ENCODE results near the gene NOL6. TPM values are rescaled to one million over a fixed set of nuclear protein-coding genes. Genes with fewer than 3 reads are reported as not detected.

Gene NOL6
- total RNA-seq, 4 donors from 2014 or later = 8.9 to 29.1 (median 12.7) TPM

DNA sequence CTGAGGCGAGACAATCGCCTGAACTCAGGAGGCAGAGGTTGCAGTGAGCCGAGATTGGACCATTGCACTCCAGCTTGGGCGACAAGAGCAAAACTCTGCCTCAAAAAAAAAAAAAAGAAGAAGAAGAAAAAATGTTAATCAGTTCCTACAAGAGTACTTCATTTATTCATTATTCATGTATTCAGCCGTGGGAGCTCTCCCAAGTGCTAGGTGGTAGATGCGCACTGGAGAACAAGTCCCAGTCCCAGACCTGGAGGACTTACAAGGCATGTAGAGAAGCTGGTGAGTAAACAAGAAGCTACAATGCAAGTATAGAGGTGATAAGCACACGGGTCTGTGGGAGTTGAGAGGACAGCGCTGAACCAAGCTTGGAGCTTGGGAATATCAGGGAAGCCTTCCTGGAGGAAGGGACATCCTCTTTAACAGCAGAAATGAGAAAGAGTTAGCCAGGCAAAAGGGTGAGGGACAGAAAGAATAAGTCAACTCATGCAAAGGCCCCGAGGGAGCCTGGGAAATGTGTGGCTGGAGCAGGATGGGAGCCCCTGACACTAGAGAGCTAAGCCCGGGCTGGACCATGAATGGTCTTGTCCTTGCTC lies 53.9 kb downstream of the NOL6 start:
- no peaks in the 10 kb centered on the region for H3K36me3 ChIP-seq
- WGBS, 2 donors (ENCODE audit: low coverage in 1 of 2) = 77 to 87% methylated on average over 9 to 10 of the region's 10 CpGs
- peaks cover 7 to 30% (median 17%) of the 10 kb centered on the region in 4 donors for H3K4me1 ChIP-seq
- in situ Hi-C loops (cut with MboI; ENCODE audit: low pct_ligation_motif_present in 1 of 4, low pct_unique_long_range_greater_than_20kb in 1 of 4, low sequenced_read_pairs in 3 of 4) (loop anchor here in 1 of 4 donors (5.0 kb wide), 1 partner anchor 42 kb away; no protein-coding TSS in a partner anchor), intact Hi-C loops (cut with DNase I; ENCODE audit: low total_unique reads) (loop anchor here (5.0 kb wide), 1 partner anchor 43 kb away; no protein-coding TSS in a partner anchor)
- H3K4me3 ChIP-seq = no peak overlapping the region
- H3K9me3 ChIP-seq = no peaks in the 10 kb centered on the region
- H3K27ac ChIP-seq = no peak overlapping the region
- no peaks in the 10 kb centered on the region for H3K27me3 ChIP-seq
- no peak for DNase-seq
- TF ChIP-seq POLR2AphosphoS5 (IDR thresholded peaks at IDR 0.05) = no peak
- TF ChIP-seq CTCF (IDR thresholded peaks at IDR 0.05) = no peak
- no peak for TF ChIP-seq EP300 (IDR thresholded peaks at IDR 0.05; ENCODE audit: low read depth)
- no peak for TF ChIP-seq POLR2A (IDR thresholded peaks at IDR 0.05)

DNA sequence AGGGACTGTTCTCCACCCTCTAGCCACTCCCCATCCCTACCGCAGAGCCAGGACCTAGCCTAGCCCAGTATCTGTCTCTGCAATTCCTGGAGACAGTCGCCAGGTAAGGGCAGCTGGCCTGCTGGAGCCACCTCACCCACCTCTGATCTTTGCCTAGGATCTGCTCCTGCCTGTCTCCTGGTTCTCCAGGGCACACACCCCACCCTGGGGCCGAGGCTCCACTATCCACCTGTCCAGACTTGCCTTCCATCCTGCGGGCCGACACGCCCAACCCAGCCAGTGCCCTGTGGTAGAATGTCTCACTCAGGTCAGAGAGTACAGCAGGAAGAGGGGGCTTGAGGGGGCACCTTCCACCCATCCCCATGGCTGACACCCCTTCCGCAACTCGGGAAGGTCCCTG lies 55.6 kb downstream of the NOL6 start:
- in situ Hi-C loops (cut with MboI; ENCODE audit: low pct_ligation_motif_present in 1 of 4, low pct_unique_long_range_greater_than_20kb in 1 of 4, low sequenced_read_pairs in 3 of 4) (loop anchor here in 1 of 4 donors (5.0 kb wide), 1 partner anchor 44 kb away; no protein-coding TSS in a partner anchor), intact Hi-C loops (cut with DNase I; ENCODE audit: low total_unique reads) (loop anchor here (5.0 kb wide), 1 partner anchor 41 kb away; no protein-coding TSS in a partner anchor)
- Histone ChIP-seq H3K4me1 (peaks cover 7 to 38% (median 21%) of the 10 kb centered on the region in 4 donors), H3K27ac (peak overlapping the region in 2 of 4 donors; percentile 22 to 60), H3K9me3 (no peaks in the 10 kb centered on the region), H3K4me3 (no peak overlapping the region), H3K27me3 (no peaks in the 10 kb centered on the region), H3K36me3 (no peaks in the 10 kb centered on the region)
- WGBS, 2 donors (ENCODE audit: low coverage in 1 of 2) = 81% methylated on average over 8 of the region's 8 CpGs; no CpG with 5 or more reads in 1 of the 2 donors
- peak; percentile 38 for DNase-seq
- TF ChIP-seq POLR2A (IDR thresholded peaks at IDR 0.05) (no peak), POLR2AphosphoS5 (IDR thresholded peaks at IDR 0.05) (no peak), CTCF (IDR thresholded peaks at IDR 0.05) (no peak), EP300 (IDR thresholded peaks at IDR 0.05; ENCODE audit: low read depth) (no peak)

DNA sequence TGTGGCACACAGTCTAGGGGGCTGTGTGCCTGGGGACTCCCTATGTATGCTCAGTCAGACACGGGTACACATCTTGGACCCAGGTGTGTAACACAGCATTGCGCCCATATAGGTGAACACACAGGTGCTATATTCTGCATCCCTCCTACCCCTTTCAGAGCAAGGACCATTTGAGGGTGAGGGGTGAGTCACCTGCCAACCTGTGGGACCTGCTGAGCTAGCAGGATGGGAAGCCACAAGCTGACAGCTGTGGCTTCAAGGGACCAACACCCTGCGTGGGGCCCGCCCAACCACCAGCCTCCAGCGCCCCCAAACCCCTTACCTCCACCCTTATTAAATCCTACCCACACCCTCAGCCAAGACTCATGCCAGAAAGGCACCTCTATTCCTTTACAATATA lies 56.7 kb downstream of the NOL6 start:
- intact Hi-C loops (cut with DNase I; ENCODE audit: low total_unique reads) (loop anchor here (5.0 kb wide), 1 partner anchor 40 kb away; no protein-coding TSS in a partner anchor), in situ Hi-C loops (cut with MboI; ENCODE audit: low pct_ligation_motif_present in 1 of 4, low pct_unique_long_range_greater_than_20kb in 1 of 4, low sequenced_read_pairs in 3 of 4) (loop anchor here in 1 of 4 donors (5.0 kb wide), 1 partner anchor 45 kb away; no protein-coding TSS in a partner anchor)
- DNase-seq = no peak
- H3K27me3 ChIP-seq = no peaks in the 10 kb centered on the region
- TF ChIP-seq POLR2AphosphoS5 (IDR thresholded peaks at IDR 0.05) = no peak
- no peak for TF ChIP-seq CTCF (IDR thresholded peaks at IDR 0.05)
- TF ChIP-seq EP300 (IDR thresholded peaks at IDR 0.05; ENCODE audit: low read depth) = no peak
- TF ChIP-seq POLR2A (IDR thresholded peaks at IDR 0.05) = no peak
- WGBS, 2 donors (ENCODE audit: low coverage in 1 of 2) = 61% methylated on average over 5 of the region's 5 CpGs; no CpG with 5 or more reads in 1 of the 2 donors
- no peaks in the 10 kb centered on the region for H3K9me3 ChIP-seq
- no peak overlapping the region for H3K4me3 ChIP-seq
- H3K36me3 ChIP-seq = no peaks in the 10 kb centered on the region
- H3K27ac ChIP-seq = peak overlapping the region in 2 of 4 donors; percentile 51 to 60
- H3K4me1 ChIP-seq = peaks cover 7 to 38% (median 21%) of the 10 kb centered on the region in 4 donors

- in situ Hi-C loops (cut with MboI; ENCODE audit: low pct_ligation_motif_present in 1 of 4, low pct_unique_long_range_greater_than_20kb in 1 of 4, low sequenced_read_pairs in 3 of 4) (loop anchor here in 1 of 4 donors (5.0 kb wide), 1 partner anchor 47 kb away; no protein-coding TSS in a partner anchor), intact Hi-C loops (cut with DNase I; ENCODE audit: low total_unique reads) (loop anchor here (5.0 kb wide), 1 partner anchor 38 kb away; no protein-coding TSS in a partner anchor)
- TF ChIP-seq EP300 (IDR thresholded peaks at IDR 0.05; ENCODE audit: low read depth) (no peak), POLR2AphosphoS5 (IDR thresholded peaks at IDR 0.05) (no peak), CTCF (IDR thresholded peaks at IDR 0.05) (peak; percentile 70 to 86 (median 77)), POLR2A (IDR thresholded peaks at IDR 0.05) (no peak)
- H3K9me3 ChIP-seq = no peaks in the 10 kb centered on the region
- H3K4me1 ChIP-seq = peaks cover 7 to 38% (median 21%) of the 10 kb centered on the region in 4 donors
- H3K27ac ChIP-seq = peak overlapping the region in 3 of 4 donors; percentile 33 to 55 (median 54)
- 13% methylated on average over 9 of the region's 9 CpGs; no CpG with 5 or more reads in 1 of the 2 donors for WGBS, 2 donors (ENCODE audit: low coverage in 1 of 2)
- no peak overlapping the region for H3K4me3 ChIP-seq
- no peaks in the 10 kb centered on the region for H3K27me3 ChIP-seq
- H3K36me3 ChIP-seq = no peaks in the 10 kb centered on the region
- DNase-seq = peak; percentile 91
Observed at GRCh38 chr9:33415501-33416038, 58.2 kb downstream of the NOL6 start.
